Natural killer cell (primary cell): ENCODE data around the gene DIABLO. TPM values are rescaled to one million over a fixed set of nuclear protein-coding genes. Genes with fewer than 3 reads are reported as not detected.

Experiments used
- ATAC-seq, 3 donors: fragments of 150-1000 bp in 2 of 3; fragments of 200-7000 bp in 1 of 3; cut with Tn5 transposase; 1 replicate in 1 of 3; 2 replicates in 2 of 3; pipeline ENCODE4 v1.10.0; 2021; ENCODE audit warnings: mild to moderate bottlenecking in 2 of 3, moderate library complexity in 2 of 3
- DNase-seq, 2 donors: peaks; one replicate each; pipeline versions ENCODE4 v3.0.0 to v3.0.0-alpha.2; 2013 to 2021; ENCODE audit warnings: mixed read lengths in 1 of 2
- H3K27ac ChIP-seq: one replicate; pipeline ENCODE4 v1.5.1; 2013; ENCODE audit warnings: mild to moderate bottlenecking, low read length
- H3K27me3 ChIP-seq: one replicate; pipeline ENCODE4 v1.6.1; 2013; ENCODE audit warnings: low read length; ENCODE audit not compliant: control insufficient read depth, insufficient read depth
- H3K36me3 ChIP-seq: one replicate; pipeline ENCODE4 v1.6.1; 2013; ENCODE audit warnings: low read length; ENCODE audit not compliant: control insufficient read depth, insufficient read depth
- H3K4me1 ChIP-seq: one replicate; pipeline ENCODE4 v1.6.1; 2013; ENCODE audit warnings: low read length; ENCODE audit not compliant: control insufficient read depth, insufficient read depth
- H3K4me3 ChIP-seq: one replicate; pipeline ENCODE4 v1.5.1; 2013; ENCODE audit warnings: low read length
- H3K9me3 ChIP-seq: one replicate; pipeline ENCODE4 v1.6.1; 2013; ENCODE audit warnings: low read length; ENCODE audit not compliant: control insufficient read depth, insufficient read depth
- H3K27ac Mint-ChIP-seq, 2 donors: one replicate each; pipeline ENCODE4 v1.8.0; 2022; ENCODE audit warnings: mild to moderate bottlenecking in 2 of 2, mixed read lengths in 2 of 2, moderate library complexity in 1 of 2
- H3K27me3 Mint-ChIP-seq, 2 donors: one replicate each; pipeline ENCODE4 v1.8.0; 2022; ENCODE audit warnings: low read depth in 2 of 2, mixed read lengths in 2 of 2
- H3K36me3 Mint-ChIP-seq: one replicate; pipeline ENCODE4 v1.8.0; 2022; ENCODE audit warnings: mixed read lengths
- H3K4me1 Mint-ChIP-seq, 2 donors: one replicate each; pipeline ENCODE4 v1.8.0; 2022; ENCODE audit warnings: mixed read lengths in 2 of 2
- H3K4me3 Mint-ChIP-seq: one replicate; pipeline ENCODE4 v1.8.0; 2022; ENCODE audit warnings: mild to moderate bottlenecking, moderate library complexity, mixed read lengths
- H3K9me3 Mint-ChIP-seq, 2 donors: one replicate each; pipeline ENCODE4 v1.8.0; 2022; ENCODE audit warnings: mixed read lengths in 2 of 2
- WGBS: methylation state at CpG from one replicate; pipeline ENCODE4 v1.1.7; 2013; ENCODE audit warnings: missing lambda C conversion rate; ENCODE audit not compliant: insufficient coverage; 5-methylcytosine and 5-hydroxymethylcytosine counted together
- intact Hi-C: fragments of 100-400 bp; cut with micrococcal nuclease; formaldehyde crosslinking; loops from one replicate; pipeline ENCODE4 v1.14.2; 2022
- total RNA-seq, 4 donors: library from RNA; stranded (reverse); fragments of 120-200 nt in 1 of 4; gene quantifications; one replicate each; pipeline versions ENCODE4 v1.2.3 to v1.2.4, GENCODE V29; 2013 to 2022
- TF ChIP-seq, protein P1 (sequence below): fragments of 200-600 bp; IDR thresholded peaks from one replicate; pipeline ENCODE4 v1.8.0; 2022; ENCODE audit warnings: antibody characterized with exemption

The DIABLO gene
- total RNA-seq, 3 donors from 2014 or later (not counting 1 experiment from before 2014, with no cell fraction given): 84.8 to 102 (median 101) TPM

DNA sequence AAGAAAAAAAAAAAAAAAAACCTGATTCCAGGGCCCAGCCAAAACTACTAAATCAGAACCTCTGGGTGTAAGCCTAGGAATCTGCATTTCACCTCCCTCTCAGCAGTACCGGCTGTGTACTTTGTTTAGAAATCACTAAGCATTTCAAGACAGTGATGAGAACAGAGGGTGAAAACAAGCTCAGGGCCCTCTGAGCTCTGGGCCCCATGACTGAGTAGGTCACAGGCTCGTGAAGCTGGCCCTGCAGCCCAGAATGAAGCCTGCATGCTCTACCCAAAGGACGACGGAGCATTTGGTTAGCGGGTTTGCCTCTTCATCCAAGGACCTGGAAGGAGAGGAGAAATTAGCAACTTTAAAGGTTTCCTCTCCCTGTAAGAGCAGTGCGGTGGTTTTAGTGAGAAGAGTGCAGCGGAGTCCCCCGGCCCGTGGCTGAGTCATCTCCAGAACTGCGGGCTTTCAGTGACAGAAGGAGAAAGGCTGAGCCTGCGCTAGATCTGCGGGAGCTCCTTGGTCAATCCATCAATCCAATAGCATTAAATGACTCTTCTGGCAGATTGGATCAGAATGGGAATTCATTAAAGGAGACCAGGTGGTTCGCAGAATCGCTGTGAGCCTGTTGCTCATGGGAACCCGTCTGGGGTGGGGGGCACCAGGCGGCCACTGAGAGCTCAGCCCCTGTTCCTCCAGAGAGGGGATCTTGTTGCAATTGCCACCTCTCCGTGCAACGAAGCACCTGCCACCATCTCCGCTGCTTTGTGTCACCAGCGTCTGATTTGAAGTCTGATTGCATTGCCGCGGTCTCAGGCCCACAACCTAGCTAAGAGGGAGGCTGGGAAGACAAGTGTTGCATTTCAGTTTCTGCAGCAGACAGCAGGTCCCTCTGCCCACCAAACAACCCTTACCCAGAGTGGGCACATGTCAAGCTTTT is 59.2 kb downstream of the DIABLO start:
- no peak overlapping the region for H3K27ac ChIP-seq
- Mint-ChIP-seq H3K27me3 (no peaks in the 10 kb centered on the region), H3K4me1 (peaks cover 17% of the 10 kb centered on the region in 2 donors), H3K36me3 (no peaks in the 10 kb centered on the region), H3K27ac (no peak overlapping the region), H3K9me3 (no peaks in the 10 kb centered on the region), H3K4me3 (no peak overlapping the region)
- no peaks in the 10 kb centered on the region for H3K9me3 ChIP-seq
- TF ChIP-seq, protein P1, sequence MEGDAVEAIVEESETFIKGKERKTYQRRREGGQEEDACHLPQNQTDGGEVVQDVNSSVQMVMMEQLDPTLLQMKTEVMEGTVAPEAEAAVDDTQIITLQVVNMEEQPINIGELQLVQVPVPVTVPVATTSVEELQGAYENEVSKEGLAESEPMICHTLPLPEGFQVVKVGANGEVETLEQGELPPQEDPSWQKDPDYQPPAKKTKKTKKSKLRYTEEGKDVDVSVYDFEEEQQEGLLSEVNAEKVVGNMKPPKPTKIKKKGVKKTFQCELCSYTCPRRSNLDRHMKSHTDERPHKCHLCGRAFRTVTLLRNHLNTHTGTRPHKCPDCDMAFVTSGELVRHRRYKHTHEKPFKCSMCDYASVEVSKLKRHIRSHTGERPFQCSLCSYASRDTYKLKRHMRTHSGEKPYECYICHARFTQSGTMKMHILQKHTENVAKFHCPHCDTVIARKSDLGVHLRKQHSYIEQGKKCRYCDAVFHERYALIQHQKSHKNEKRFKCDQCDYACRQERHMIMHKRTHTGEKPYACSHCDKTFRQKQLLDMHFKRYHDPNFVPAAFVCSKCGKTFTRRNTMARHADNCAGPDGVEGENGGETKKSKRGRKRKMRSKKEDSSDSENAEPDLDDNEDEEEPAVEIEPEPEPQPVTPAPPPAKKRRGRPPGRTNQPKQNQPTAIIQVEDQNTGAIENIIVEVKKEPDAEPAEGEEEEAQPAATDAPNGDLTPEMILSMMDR: no peak
- peaks cover 33% of the 10 kb centered on the region for H3K4me1 ChIP-seq
- DNase-seq (peak in 1 of 2 donors; percentile 57), ATAC-seq (peak in 1 of 3 donors; percentile 62)
- intact Hi-C loops: no loop called here
- H3K4me3 ChIP-seq: no peak overlapping the region
- 66% methylated on average over 22 of the region's 22 CpGs for WGBS
- H3K36me3 ChIP-seq: no peaks in the 10 kb centered on the region
- H3K27me3 ChIP-seq: no peaks in the 10 kb centered on the region

DNA sequence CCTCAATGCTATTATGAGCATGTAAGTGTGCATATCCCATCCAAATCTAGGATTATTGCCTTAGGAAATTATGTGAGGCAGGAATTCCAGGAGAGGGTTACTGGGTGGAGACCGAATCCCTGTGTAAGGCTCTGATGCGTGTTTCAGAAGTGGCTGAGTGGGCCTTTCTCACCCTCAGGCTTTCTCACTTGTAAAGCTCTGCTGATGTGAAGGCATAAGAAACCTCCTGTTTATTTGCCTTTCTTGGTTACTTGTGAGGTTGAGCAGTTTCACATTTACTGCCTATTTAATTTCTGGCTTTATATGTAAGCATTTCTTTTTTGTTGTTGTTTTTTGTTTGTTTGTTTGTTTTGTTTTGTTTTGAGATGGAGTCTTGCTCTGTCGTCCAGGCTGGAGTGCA is 62.9 kb downstream of the DIABLO start:
- H3K9me3 Mint-ChIP-seq: no peaks in the 10 kb centered on the region
- H3K27ac ChIP-seq: peak overlapping the region; percentile 83
- TF ChIP-seq, protein P1: no peak
- no peaks in the 10 kb centered on the region for H3K36me3 Mint-ChIP-seq
- H3K27ac Mint-ChIP-seq: peak overlapping the region; percentile 78 to 92
- H3K27me3 ChIP-seq: no peaks in the 10 kb centered on the region
- no peaks in the 10 kb centered on the region for H3K9me3 ChIP-seq
- H3K4me3 ChIP-seq: no peak overlapping the region
- intact Hi-C loops: no loop called here
- no peaks in the 10 kb centered on the region for H3K27me3 Mint-ChIP-seq
- H3K36me3 ChIP-seq: no peaks in the 10 kb centered on the region
- H3K4me1 Mint-ChIP-seq: peaks cover 27 to 33% of the 10 kb centered on the region in 2 donors
- DNase-seq: no peak
- WGBS: 49% methylated on average over 3 of the region's 3 CpGs
- peak overlapping the region; percentile 85 for H3K4me3 Mint-ChIP-seq
- peak; percentile 56 to 62 (median 62) for ATAC-seq
- H3K4me1 ChIP-seq: peaks cover 40% of the 10 kb centered on the region

DNA sequence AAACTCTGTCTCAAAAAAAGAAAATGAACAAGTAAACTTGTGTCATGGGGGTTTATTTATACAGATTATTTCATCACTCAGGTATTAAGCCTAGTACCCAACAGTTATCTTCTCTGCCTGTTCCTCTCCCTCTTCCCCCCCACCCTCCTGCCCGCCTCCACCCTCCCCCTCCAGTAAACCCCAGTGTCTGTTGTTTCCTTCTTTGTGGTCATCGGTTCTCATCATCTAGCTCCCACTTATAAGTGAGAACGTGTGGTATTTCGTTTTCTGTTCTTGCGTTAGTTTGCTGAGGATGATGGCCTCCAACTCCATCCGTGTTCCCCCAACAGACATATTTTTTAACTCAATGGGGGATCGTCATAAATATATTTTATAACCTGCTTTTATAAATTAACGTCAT is 64.2 kb downstream of the DIABLO start:
- peak overlapping the region; percentile 85 for H3K4me3 Mint-ChIP-seq
- intact Hi-C loops: loop anchor here (2.0 kb wide), 1 partner anchor 21 kb away; the partner anchor contains the start of gene LRRC43
- no peaks in the 10 kb centered on the region for H3K9me3 ChIP-seq
- H3K4me3 ChIP-seq: no peak overlapping the region
- peak overlapping the region; percentile 83 for H3K27ac ChIP-seq
- TF ChIP-seq, protein P1: no peak
- 53% methylated on average over 5 of the region's 8 CpGs for WGBS
- H3K4me1 Mint-ChIP-seq: peaks cover 27 to 33% of the 10 kb centered on the region in 2 donors
- no peaks in the 10 kb centered on the region for H3K27me3 ChIP-seq
- no peaks in the 10 kb centered on the region for H3K27me3 Mint-ChIP-seq
- H3K9me3 Mint-ChIP-seq: no peaks in the 10 kb centered on the region
- peak; percentile 67 to 81 (median 76) for ATAC-seq
- H3K4me1 ChIP-seq: peaks cover 34% of the 10 kb centered on the region
- H3K27ac Mint-ChIP-seq: peak overlapping the region; percentile 78 to 92
- H3K36me3 Mint-ChIP-seq: no peaks in the 10 kb centered on the region
- DNase-seq: peak in 1 of 2 donors; percentile 68
- H3K36me3 ChIP-seq: no peaks in the 10 kb centered on the region
